Astrocyte (in vitro differentiated cells and primary cell): ENCODE results near the gene PTMA. TPM values are rescaled to one million over a fixed set of nuclear protein-coding genes. Genes with fewer than 3 reads are reported as not detected.

Experiments
- DNase-seq: peaks from one replicate; pipeline ENCODE4 v3.0.0-alpha.2; 2010; ENCODE audit warnings: low read depth
- FAIRE-seq: peaks from 2 replicates; lab custom pipeline; 2011; peaks lifted over from hg19 to GRCh38; lab: Jason Lieb, UNC
- H2AFZ ChIP-seq: 2 replicates; pipeline ENCODE4 v1.6.0; 2012; ENCODE audit warnings: low read depth, low read length, inconsistent platforms
- H3K27ac ChIP-seq: 2 replicates; pipeline ENCODE4 v1.5.1; 2011; ENCODE audit warnings: low read depth, low read length, inconsistent platforms
- H3K27me3 ChIP-seq: 2 replicates; pipeline ENCODE4 v1.6.0; 2011; ENCODE audit warnings: low read length, inconsistent platforms; ENCODE audit not compliant: insufficient read depth
- H3K36me3 ChIP-seq: 2 replicates; pipeline ENCODE4 v1.5.1; 2011; ENCODE audit warnings: low read length, inconsistent platforms; ENCODE audit not compliant: insufficient read depth
- H3K4me1 ChIP-seq: 2 replicates; pipeline ENCODE4 v1.5.1; 2011; ENCODE audit warnings: low read length, inconsistent platforms; ENCODE audit not compliant: insufficient read depth
- H3K4me2 ChIP-seq: 2 replicates; pipeline ENCODE4 v1.6.0; 2012; ENCODE audit warnings: low read length, inconsistent platforms
- H3K4me3 ChIP-seq: 2 replicates; pipeline ENCODE4 v1.5.1; 2011; ENCODE audit warnings: low read depth, mild to moderate bottlenecking, low read length, inconsistent platforms; ENCODE audit not compliant: insufficient read depth
- H3K79me2 ChIP-seq: 2 replicates; pipeline ENCODE4 v1.6.0; 2012; ENCODE audit warnings: mild to moderate bottlenecking, low read length, inconsistent platforms; ENCODE audit not compliant: insufficient read depth
- H3K9ac ChIP-seq: 2 replicates; pipeline ENCODE4 v1.6.0; 2012; ENCODE audit warnings: mild to moderate bottlenecking, low read length, inconsistent platforms
- H3K9me3 ChIP-seq: 2 replicates; pipeline ENCODE4 v1.5.1; 2012; ENCODE audit warnings: low read depth, mild to moderate bottlenecking, low read length, inconsistent platforms; ENCODE audit not compliant: insufficient read depth
- H4K20me1 ChIP-seq: 2 replicates; pipeline ENCODE4 v1.6.0; 2012; ENCODE audit warnings: low read length, inconsistent platforms; ENCODE audit not compliant: insufficient read depth
- H3K27ac Mint-ChIP-seq: one replicate; pipeline ENCODE4 v1.8.0; 2021; ENCODE audit warnings: mild to moderate bottlenecking, mixed read lengths; ENCODE audit not compliant: unreplicated experiment
- H3K27me3 Mint-ChIP-seq: one replicate; pipeline ENCODE4 v1.8.0; 2021; ENCODE audit warnings: low read depth, mixed read lengths; ENCODE audit not compliant: unreplicated experiment
- H3K36me3 Mint-ChIP-seq: one replicate; pipeline ENCODE4 v1.8.0; 2021; ENCODE audit warnings: low read depth, mixed read lengths; ENCODE audit not compliant: unreplicated experiment
- H3K4me1 Mint-ChIP-seq: one replicate; pipeline ENCODE4 v1.8.0; 2021; ENCODE audit warnings: low read depth, mixed read lengths; ENCODE audit not compliant: unreplicated experiment
- H3K4me3 Mint-ChIP-seq: one replicate; pipeline ENCODE4 v1.8.0; 2021; ENCODE audit warnings: mild to moderate bottlenecking, moderate library complexity, mixed read lengths; ENCODE audit not compliant: unreplicated experiment
- H3K9me3 Mint-ChIP-seq: one replicate; pipeline ENCODE4 v1.8.0; 2021; ENCODE audit warnings: mild to moderate bottlenecking, mixed read lengths; ENCODE audit not compliant: unreplicated experiment
- EZH2 ChIP-seq: IDR thresholded peaks from 2 replicates; pipeline ENCODE4 v1.6.1; 2012; ENCODE audit warnings: mild to moderate bottlenecking, low read length, inconsistent platforms; ENCODE audit not compliant: insufficient read depth
- total RNA-seq: library from RNA; stranded (reverse); gene quantifications from 2 replicates; pipeline ENCODE4 v1.2.1, GENCODE V29; 2021
- TF ChIP-seq, protein P1 (sequence below): IDR thresholded peaks from 2 replicates; pipeline ENCODE4 v1.5.1; 2011; ENCODE audit warnings: low read depth, mild to moderate bottlenecking, inconsistent platforms, low read length, moderate library complexity; ENCODE audit not compliant: insufficient read depth

Gene PTMA
- total RNA-seq, 1 donor from 2014 or later = 469 TPM

- no peak overlapping the region for H3K4me3 Mint-ChIP-seq
- no peaks in the 10 kb centered on the region for H3K4me1 ChIP-seq
- H3K4me3 ChIP-seq = no peak overlapping the region
- FAIRE-seq (no peak), DNase-seq (no peak)
- no peaks in the 10 kb centered on the region for H3K27me3 ChIP-seq
- H3K79me2 ChIP-seq = no peaks in the 10 kb centered on the region
- H3K36me3 Mint-ChIP-seq = peaks cover 10% of the 10 kb centered on the region
- no peak overlapping the region for H3K4me2 ChIP-seq
- no peak overlapping the region for H2AFZ ChIP-seq
- H3K27ac ChIP-seq = no peak overlapping the region
- H3K9me3 Mint-ChIP-seq = no peaks in the 10 kb centered on the region
- H3K9ac ChIP-seq = no peak overlapping the region
- H3K36me3 ChIP-seq = no peaks in the 10 kb centered on the region
- no peaks in the 10 kb centered on the region for H3K4me1 Mint-ChIP-seq
- no peaks in the 10 kb centered on the region for H3K9me3 ChIP-seq
- no peaks in the 10 kb centered on the region for H3K27me3 Mint-ChIP-seq
- H4K20me1 ChIP-seq = no peaks in the 10 kb centered on the region
- H3K27ac Mint-ChIP-seq = no peak overlapping the region
- TF ChIP-seq, protein P1, sequence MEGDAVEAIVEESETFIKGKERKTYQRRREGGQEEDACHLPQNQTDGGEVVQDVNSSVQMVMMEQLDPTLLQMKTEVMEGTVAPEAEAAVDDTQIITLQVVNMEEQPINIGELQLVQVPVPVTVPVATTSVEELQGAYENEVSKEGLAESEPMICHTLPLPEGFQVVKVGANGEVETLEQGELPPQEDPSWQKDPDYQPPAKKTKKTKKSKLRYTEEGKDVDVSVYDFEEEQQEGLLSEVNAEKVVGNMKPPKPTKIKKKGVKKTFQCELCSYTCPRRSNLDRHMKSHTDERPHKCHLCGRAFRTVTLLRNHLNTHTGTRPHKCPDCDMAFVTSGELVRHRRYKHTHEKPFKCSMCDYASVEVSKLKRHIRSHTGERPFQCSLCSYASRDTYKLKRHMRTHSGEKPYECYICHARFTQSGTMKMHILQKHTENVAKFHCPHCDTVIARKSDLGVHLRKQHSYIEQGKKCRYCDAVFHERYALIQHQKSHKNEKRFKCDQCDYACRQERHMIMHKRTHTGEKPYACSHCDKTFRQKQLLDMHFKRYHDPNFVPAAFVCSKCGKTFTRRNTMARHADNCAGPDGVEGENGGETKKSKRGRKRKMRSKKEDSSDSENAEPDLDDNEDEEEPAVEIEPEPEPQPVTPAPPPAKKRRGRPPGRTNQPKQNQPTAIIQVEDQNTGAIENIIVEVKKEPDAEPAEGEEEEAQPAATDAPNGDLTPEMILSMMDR = peak; percentile 3
- TF ChIP-seq EZH2 = no peak
Measured at GRCh38 chr2:231732604-231733003, 24.3 kb downstream of the PTMA start.

- DNase-seq = no peak
- no peak overlapping the region for H3K27ac ChIP-seq
- H3K4me3 ChIP-seq = no peak overlapping the region
- no peak for FAIRE-seq
- no peak overlapping the region for H3K4me3 Mint-ChIP-seq
- H4K20me1 ChIP-seq = no peaks in the 10 kb centered on the region
- no peak for TF ChIP-seq EZH2
- TF ChIP-seq, protein P1 = no peak
- H3K36me3 ChIP-seq = no peaks in the 10 kb centered on the region
- H3K9me3 ChIP-seq = no peaks in the 10 kb centered on the region
- no peaks in the 10 kb centered on the region for H3K4me1 ChIP-seq
- no peak overlapping the region for H3K4me2 ChIP-seq
- H3K9ac ChIP-seq = no peak overlapping the region
- no peaks in the 10 kb centered on the region for H3K27me3 ChIP-seq
- peaks cover 8% of the 10 kb centered on the region for H3K36me3 Mint-ChIP-seq
- no peak overlapping the region for H3K27ac Mint-ChIP-seq
- no peaks in the 10 kb centered on the region for H3K4me1 Mint-ChIP-seq
- no peaks in the 10 kb centered on the region for H3K79me2 ChIP-seq
- peaks cover 3% of the 10 kb centered on the region for H3K9me3 Mint-ChIP-seq
- H2AFZ ChIP-seq = no peak overlapping the region
- no peaks in the 10 kb centered on the region for H3K27me3 Mint-ChIP-seq
Measured at GRCh38 chr2:231737761-231738160, 29.4 kb downstream of the PTMA start.

DNA sequence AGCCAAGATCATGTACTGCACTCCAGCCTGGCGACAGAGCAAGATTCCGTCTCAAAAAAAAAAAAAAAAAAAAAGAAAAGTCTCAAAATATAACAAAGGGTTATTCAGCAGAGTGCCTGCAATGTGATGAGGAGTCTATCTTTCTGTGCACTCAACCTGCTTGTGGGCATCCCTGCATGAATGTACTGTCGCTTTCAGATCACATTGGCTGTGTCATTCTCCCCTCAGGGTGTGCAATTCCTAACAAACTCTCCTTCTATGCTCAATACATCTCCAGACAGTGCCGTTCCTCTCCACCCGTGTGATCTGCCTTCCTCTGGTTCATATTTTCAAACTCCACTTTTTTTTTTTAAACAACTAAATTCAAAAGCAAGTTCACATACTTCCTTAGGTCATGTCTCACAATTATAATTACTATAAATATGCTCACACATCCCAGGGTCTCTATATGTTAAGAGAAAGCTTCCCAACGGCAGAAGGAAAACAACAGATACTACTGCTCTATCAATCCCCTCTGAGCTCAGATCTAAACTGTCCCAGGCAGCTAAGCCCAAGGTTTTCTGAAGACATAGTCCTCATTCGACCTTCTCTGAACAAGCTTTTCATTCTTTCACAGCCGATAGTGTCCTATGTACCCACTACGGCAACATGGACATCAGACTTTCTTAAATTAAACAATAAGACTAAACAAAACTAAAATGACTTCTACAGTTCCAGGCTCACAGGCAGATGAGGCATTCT, 35.2 kb downstream of the PTMA start:
- Histone ChIP-seq H3K9me3 (no peaks in the 10 kb centered on the region), H3K4me2 (no peak overlapping the region), H2AFZ (no peak overlapping the region), H3K36me3 (no peaks in the 10 kb centered on the region), H3K27me3 (no peaks in the 10 kb centered on the region), H3K79me2 (no peaks in the 10 kb centered on the region), H3K9ac (no peak overlapping the region), H3K4me1 (no peaks in the 10 kb centered on the region), H4K20me1 (no peaks in the 10 kb centered on the region), H3K4me3 (no peak overlapping the region), H3K27ac (no peak overlapping the region)
- Mint-ChIP-seq H3K27ac (no peak overlapping the region), H3K4me3 (no peak overlapping the region), H3K4me1 (peaks cover 2% of the 10 kb centered on the region), H3K36me3 (peaks cover 3% of the 10 kb centered on the region), H3K9me3 (peaks cover 5% of the 10 kb centered on the region), H3K27me3 (no peaks in the 10 kb centered on the region)
- no peak for TF ChIP-seq EZH2
- TF ChIP-seq, protein P1 = no peak
- no peak for DNase-seq
- no peak for FAIRE-seq
